HCT116 (cell line): ENCODE data around the gene CDCP1. TPM values are rescaled to one million over a fixed set of nuclear protein-coding genes. Genes with fewer than 3 reads are reported as not detected.
A peak's percentile ranks its signal among the peaks of the same experiment; 100 is the strongest.

Experiments used
- ATAC-seq: fragments of 200-7000 bp; cut with Tn5 transposase; 2 replicates; pipeline ENCODE4 v1.9.1; 2020; ENCODE audit warnings: mild to moderate bottlenecking, moderate library complexity
- BruUV-seq: library from RNA; stranded (reverse); fragments of 400-500 nt; replicated peaks from 2 replicates; lab custom pipeline; 2021; lab: Mats Ljungman, UMichigan
- CTCF ChIA-PET: fragments of 300-600 bp; sonication (Branson Sonifier 250); formaldehyde crosslinking; loops from one replicate; lab custom pipeline; 2021; ENCODE audit warnings: antibody characterized with exemption; lab: Charles Lee
- POLR2A ChIA-PET: fragments of 300-600, 350-600 bp; sonication (Branson Sonifier 250); formaldehyde crosslinking; loops from one replicate; lab custom pipeline; 2021; ENCODE audit warnings: antibody characterized with exemption; lab: Charles Lee
- RAD21 ChIA-PET, 2 experiments: fragments of 300-600 bp; sonication (Branson Sonifier 250); formaldehyde crosslinking; loops; one replicate each; lab custom pipeline; 2023; ENCODE audit warnings: low total read pairs in 2 of 2; ENCODE audit not compliant: uncharacterized antibody in 2 of 2, unreplicated experiment in 2 of 2, low non-redundant PET in 1 of 2; lab: Charles Lee
- DNase-seq: peaks from one replicate; pipeline ENCODE4 v3.0.0-alpha.2; 2010; ENCODE audit warnings: low read depth, low spot score
- H2AFZ ChIP-seq: fragments of 200-600 bp; shearing (Covaris generic), sonication (generic); 2 replicates; pipeline ENCODE4 v1.6.1; 2017; ENCODE audit warnings: low read depth, mixed run types, mixed read lengths, antibody characterized with exemption, low read length; ENCODE audit not compliant: poor library complexity, severe bottlenecking
- H3K27ac ChIP-seq: 2 replicates; pipeline ENCODE4 v1.5.1; 2012; ENCODE audit warnings: low read depth, low read length
- H3K27me3 ChIP-seq: fragments of 200-600 bp; sonication (generic); 2 replicates; pipeline ENCODE4 v1.6.1; 2016; ENCODE audit warnings: mixed run types, low read length, mixed read lengths; ENCODE audit not compliant: insufficient read depth
- H3K36me3 ChIP-seq, 2 experiments: fragments of 200-500 bp in 1 of 2; fragments of 200-600 bp in 1 of 2; sonication (Bioruptor generic) in 1 of 2; sonication (generic) in 1 of 2; 2 replicates each; pipeline versions ENCODE4 v1.5.1 to v1.6.1; 2014 to 2016; ENCODE audit warnings: low read length in 2 of 2, inconsistent platforms in 1 of 2, mixed read lengths in 1 of 2, mixed run types in 1 of 2; ENCODE audit not compliant: insufficient read depth in 2 of 2, control insufficient read depth in 1 of 2
- H3K4me1 ChIP-seq, 2 experiments: fragments of 200-600 bp in 1 of 2; sonication (generic) in 1 of 2; 2 replicates each; pipeline versions ENCODE4 v1.5.1 to v1.6.1; 2012 to 2017; ENCODE audit warnings: low read length in 2 of 2, inconsistent platforms in 1 of 2, mild to moderate bottlenecking in 1 of 2, mixed read lengths in 1 of 2, mixed run types in 1 of 2, moderate library complexity in 1 of 2; ENCODE audit not compliant: insufficient read depth in 2 of 2, control insufficient read depth in 1 of 2
- H3K4me2 ChIP-seq: fragments of 200-600 bp; sonication (generic); 2 replicates; pipeline ENCODE4 v1.6.1; 2017; ENCODE audit warnings: mixed run types, low read length, mixed read lengths
- H3K4me3 ChIP-seq, 2 experiments: fragments of 200-600 bp in 1 of 2; sonication (generic) in 1 of 2; replicated peaks in 1 of 2; 2 replicates each; pipeline ENCODE4 v1.5.1; 2011 to 2016; ENCODE audit warnings: low read length in 2 of 2, control low read depth in 1 of 2, low read depth in 1 of 2, mild to moderate bottlenecking in 1 of 2, mixed read lengths in 1 of 2, mixed run types in 1 of 2
- H3K79me2 ChIP-seq: fragments of 200-600 bp; sonication (generic); 2 replicates; pipeline ENCODE4 v1.6.1; 2017; ENCODE audit warnings: mild to moderate bottlenecking, mixed run types, low read length, moderate library complexity, mixed read lengths; ENCODE audit not compliant: insufficient read depth
- H3K9ac ChIP-seq: fragments of 200-600 bp; sonication (generic); 2 replicates; pipeline ENCODE4 v1.6.1; 2016; ENCODE audit warnings: low read length, mixed read lengths
- H3K9me2 ChIP-seq: fragments of 200-600 bp; sonication (generic), shearing (Covaris generic); 2 replicates; pipeline ENCODE4 v1.6.1; 2017; ENCODE audit warnings: mixed run types, mild to moderate bottlenecking, moderate library complexity; ENCODE audit not compliant: insufficient read depth
- H3K9me3 ChIP-seq, 2 experiments: fragments of 200-500 bp in 1 of 2; fragments of 200-600 bp in 1 of 2; sonication (Bioruptor generic) in 1 of 2; sonication (generic) in 1 of 2; 2 replicates each; pipeline ENCODE4 v1.6.1; 2014 to 2017; ENCODE audit warnings: low read length in 2 of 2, mixed read lengths in 2 of 2, inconsistent platforms in 1 of 2, low read depth in 1 of 2, mild to moderate bottlenecking in 1 of 2, mixed run types in 1 of 2, moderate library complexity in 1 of 2; ENCODE audit not compliant: control insufficient read depth in 1 of 2, insufficient read depth in 1 of 2
- H4K20me1 ChIP-seq: fragments of 200-600 bp; sonication (generic), shearing (Covaris generic); 2 replicates; pipeline ENCODE4 v1.6.1; 2017; ENCODE audit warnings: mixed run types, mild to moderate bottlenecking, moderate library complexity; ENCODE audit not compliant: insufficient read depth
- CBX3 ChIP-seq: IDR thresholded peaks from 2 replicates; pipeline ENCODE4 v1.6.1; 2012; ENCODE audit warnings: low read depth
- EGR1 ChIP-seq: IDR thresholded peaks from 2 replicates; pipeline ENCODE4 v1.6.1; 2012; ENCODE audit warnings: low read depth
- ELF1 ChIP-seq: IDR thresholded peaks from 2 replicates; pipeline ENCODE4 v1.6.1; 2012; ENCODE audit warnings: low read depth, borderline replicate concordance
- RAD21 ChIP-seq: IDR thresholded peaks from 2 replicates; pipeline ENCODE4 v1.6.1; 2012; ENCODE audit warnings: low read depth, mild to moderate bottlenecking
- SIN3A ChIP-seq: IDR thresholded peaks from 2 replicates; pipeline ENCODE4 v1.6.1; 2012; ENCODE audit warnings: low read depth
- SP1 ChIP-seq: IDR thresholded peaks from 2 replicates; pipeline ENCODE4 v1.6.1; 2012; ENCODE audit warnings: low read depth
- TCF7L2 ChIP-seq: IDR thresholded peaks from 2 replicates; pipeline ENCODE4 v1.7.0; 2011; ENCODE audit warnings: borderline replicate concordance, inconsistent platforms; ENCODE audit not compliant: insufficient read depth, insufficient read length; ENCODE audit errors: extremely low read depth
- YY1 ChIP-seq: IDR thresholded peaks from 2 replicates; pipeline ENCODE4 v1.6.1; 2011; ENCODE audit warnings: low read length, low read depth, moderate library complexity, mild to moderate bottlenecking; ENCODE audit not compliant: insufficient replicate concordance; ENCODE audit errors: extremely low read depth
- intact Hi-C: fragments of 100-400 bp; cut with micrococcal nuclease; formaldehyde crosslinking; loops from 2 replicates; pipeline ENCODE4 v1.10.0; 2022
- total RNA-seq: library from RNA; stranded (reverse); gene quantifications from one replicate; pipeline ENCODE4 v1.2.1, GENCODE V29; 2021; ENCODE audit not compliant: unreplicated experiment

CDCP1 gene
- total RNA-seq, 1 experiment from 2014 or later: 196 TPM

DNA sequence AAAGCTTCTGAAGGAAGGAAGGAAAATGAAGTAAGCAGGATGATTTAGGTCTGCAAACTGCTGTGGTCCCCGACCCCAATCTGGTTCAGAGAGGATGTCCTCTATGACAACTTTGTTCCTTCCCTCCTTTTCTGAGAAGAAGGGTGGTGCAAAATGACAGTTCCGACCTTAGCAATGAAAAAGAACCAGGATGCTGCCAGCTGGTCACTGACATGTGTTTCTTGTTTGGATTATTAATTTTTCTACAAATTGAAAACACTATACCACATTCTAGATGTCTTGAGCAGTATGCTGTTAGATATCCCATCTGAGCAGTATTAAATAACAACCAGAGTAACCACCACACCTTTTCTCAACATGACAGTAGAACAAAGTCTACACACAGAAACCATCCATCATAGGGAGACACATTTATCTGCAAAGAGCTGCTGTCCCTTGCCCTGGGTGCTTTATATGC lies 27.5 kb downstream of the CDCP1 start:
- TF ChIP-seq TCF7L2 (no peak), RAD21 (no peak), CBX3 (no peak), SIN3A (no peak), SP1 (no peak)
- ChIA-PET RAD21 (no interaction called here), POLR2A (no interaction called here), CTCF (interaction anchor here (1.0 kb wide), 1 partner anchor 92 kb away, joined by 4 read pairs; no protein-coding TSS in a partner anchor)
- no peak overlapping the region; the same call in 1 of the 2 replicates for H3K27ac ChIP-seq
- peak overlapping the region; percentile 68 for H3K4me2 ChIP-seq
- ATAC-seq: no peak
- peaks cover 55 to 75% of the 10 kb centered on the region in 2 experiments for H3K4me1 ChIP-seq
- BruUV-seq: no TSS peak
- H3K36me3 ChIP-seq: peaks cover 19 to 27% of the 10 kb centered on the region in 2 experiments
- no peak overlapping the region for H3K4me3 ChIP-seq
- intact Hi-C loops: no loop called here
- H2AFZ ChIP-seq: no peak overlapping the region
- H3K9ac ChIP-seq: peak overlapping the region; percentile 13; the same call in 1 of the 2 replicates
- no peaks in the 10 kb centered on the region for H3K27me3 ChIP-seq
- H4K20me1 ChIP-seq: no peaks in the 10 kb centered on the region
- no peak for DNase-seq
- no peaks in the 10 kb centered on the region for H3K9me2 ChIP-seq
- H3K79me2 ChIP-seq: peaks cover 99% of the 10 kb centered on the region
- no peaks in the 10 kb centered on the region for H3K9me3 ChIP-seq

GRCh38 chr3:45116350-45116749 lies 29.8 kb downstream of the CDCP1 start:
- Histone ChIP-seq H3K27me3 (no peaks in the 10 kb centered on the region), H3K4me1 (peaks cover 35 to 53% of the 10 kb centered on the region in 2 experiments), H2AFZ (no peak overlapping the region), H3K9ac (no peak overlapping the region), H4K20me1 (no peaks in the 10 kb centered on the region), H3K9me2 (no peaks in the 10 kb centered on the region), H3K79me2 (peaks cover 99% of the 10 kb centered on the region), H3K36me3 (peaks cover 32 to 50% of the 10 kb centered on the region in 2 experiments), H3K27ac (no peak overlapping the region), H3K4me3 (no peak overlapping the region), H3K4me2 (no peak overlapping the region), H3K9me3 (no peaks in the 10 kb centered on the region)
- TF ChIP-seq EGR1: no peak
- no peak for TF ChIP-seq YY1
- TF ChIP-seq ELF1: no peak
- POLR2A ChIA-PET: interaction anchor here (0.7 kb wide), 1 partner anchor 393 kb away, joined by 3 read pairs; no protein-coding TSS in a partner anchor
- CTCF ChIA-PET: no interaction called here
- RAD21 ChIA-PET: no interaction called here
- BruUV-seq: no TSS peak
- intact Hi-C loops: no loop called here
- ATAC-seq (no peak), DNase-seq (no peak)
